GM18498 (cell line): ENCODE measurements around the gene JAZF1.

Experiments
- ATAC-seq: cut with Tn5 transposase; IDR thresholded peaks from one replicate; pipeline ENCODE4 v1.9.1; 2021; ENCODE audit warnings: mild to moderate bottlenecking, moderate library complexity; ENCODE audit not compliant: unreplicated experiment

The JAZF1 gene

GRCh38 chr7:27991006-27991528 lies 189.5 kb downstream of the JAZF1 start:
- ATAC-seq: no peak

GRCh38 chr7:27976531-27976930 lies 204.1 kb downstream of the JAZF1 start:
- no peak for ATAC-seq

DNA sequence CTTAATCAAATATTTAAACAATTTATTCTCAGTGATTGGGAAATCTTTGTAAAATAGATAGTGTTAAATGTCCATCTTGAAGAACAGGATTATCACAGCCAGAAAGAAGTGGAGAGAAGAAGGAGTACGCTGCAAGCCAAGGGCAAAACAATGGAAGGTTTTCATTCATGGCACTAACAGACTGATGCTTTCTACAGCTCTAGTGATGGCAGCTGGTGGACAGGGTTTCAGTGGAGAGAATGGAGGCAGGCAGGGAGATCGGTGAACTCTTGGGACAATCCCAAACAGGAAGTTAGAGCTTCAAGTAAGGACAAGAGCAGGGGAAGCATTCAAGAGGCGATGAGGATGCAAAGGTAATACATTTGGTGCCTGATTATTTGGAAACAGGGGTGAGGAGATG lies 207.0 kb downstream of the JAZF1 start:
- ATAC-seq: no peak

- no peak for ATAC-seq
These were observed 208.3 kb downstream of the JAZF1 start for GRCh38 chr7:27972276-27972675.

DNA sequence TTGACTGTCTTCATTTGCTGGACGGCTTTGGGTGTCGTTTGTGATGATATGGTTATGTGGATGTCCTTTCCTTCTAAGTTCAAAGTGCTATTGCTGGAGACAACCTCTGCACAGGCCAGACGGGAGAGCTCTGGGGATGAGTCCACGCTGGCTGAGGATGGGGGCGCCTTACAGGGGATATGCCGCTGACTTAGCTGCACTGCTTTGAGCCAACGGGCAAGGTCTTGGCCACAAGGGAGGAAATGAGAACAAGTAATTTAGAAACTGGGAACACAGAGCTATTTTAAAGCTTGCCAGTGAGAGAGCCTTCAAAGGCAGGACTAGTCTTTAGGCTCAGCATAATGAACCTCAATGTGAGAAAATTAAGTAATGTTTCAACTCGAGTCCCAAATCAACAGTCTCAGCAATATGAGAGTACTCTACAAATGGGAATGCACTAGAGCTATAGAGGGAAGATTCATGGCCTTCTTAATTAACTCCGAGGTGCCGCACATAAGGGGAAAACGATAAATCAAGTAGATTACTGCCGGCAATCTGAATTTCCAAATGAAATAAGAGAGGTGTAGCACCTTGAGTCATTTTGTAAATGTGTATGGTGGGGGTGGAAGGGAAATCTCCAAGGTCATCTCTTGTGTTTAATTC lies 209.3 kb downstream of the JAZF1 start:
- no peak for ATAC-seq

GRCh38 chr7:27970350-27970749 lies 210.2 kb downstream of the JAZF1 start:
- ATAC-seq: no peak

GRCh38 chr7:27969346-27969745 lies 211.2 kb downstream of the JAZF1 start:
- ATAC-seq: no peak

DNA sequence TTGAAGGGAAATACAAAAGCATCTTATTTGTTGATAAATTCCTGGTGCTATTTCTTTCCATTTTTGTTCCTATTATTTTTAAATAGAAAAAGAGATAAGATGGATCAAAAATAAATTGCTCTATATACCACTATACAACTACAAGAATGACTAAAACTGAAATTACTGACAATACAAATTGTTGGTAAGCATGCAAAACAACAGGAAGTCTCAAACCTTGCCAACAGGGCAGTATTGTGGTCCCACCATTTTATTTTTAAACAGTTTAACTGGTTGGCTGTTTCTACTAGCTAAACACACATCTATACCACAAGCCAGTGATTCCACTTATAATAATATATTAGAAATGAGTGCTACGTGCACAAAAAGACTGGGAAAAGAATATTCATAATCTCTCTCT lies 213.0 kb downstream of the JAZF1 start:
- ATAC-seq: no peak

GRCh38 chr7:27966219-27966780 lies 214.3 kb downstream of the JAZF1 start:
- ATAC-seq: no peak

DNA sequence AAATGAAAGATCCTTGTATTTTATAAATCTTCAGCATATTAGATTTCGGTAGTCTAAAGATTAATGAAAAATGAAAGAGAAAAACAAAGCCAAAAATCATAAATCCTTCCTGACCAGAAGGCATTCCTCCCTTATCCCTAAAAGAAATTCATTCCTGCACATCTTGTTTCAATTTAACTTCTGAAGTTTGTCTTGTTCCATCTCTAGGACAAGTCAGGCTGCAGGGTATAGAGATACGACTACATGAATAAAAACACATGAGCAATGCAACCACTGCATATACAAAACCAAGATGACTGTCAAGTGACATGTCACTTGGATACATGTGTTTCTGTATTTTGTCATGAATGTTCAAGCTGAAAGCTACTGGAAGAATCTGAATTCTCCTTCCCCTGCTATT lies 214.9 kb downstream of the JAZF1 start:
- ATAC-seq: no peak

DNA sequence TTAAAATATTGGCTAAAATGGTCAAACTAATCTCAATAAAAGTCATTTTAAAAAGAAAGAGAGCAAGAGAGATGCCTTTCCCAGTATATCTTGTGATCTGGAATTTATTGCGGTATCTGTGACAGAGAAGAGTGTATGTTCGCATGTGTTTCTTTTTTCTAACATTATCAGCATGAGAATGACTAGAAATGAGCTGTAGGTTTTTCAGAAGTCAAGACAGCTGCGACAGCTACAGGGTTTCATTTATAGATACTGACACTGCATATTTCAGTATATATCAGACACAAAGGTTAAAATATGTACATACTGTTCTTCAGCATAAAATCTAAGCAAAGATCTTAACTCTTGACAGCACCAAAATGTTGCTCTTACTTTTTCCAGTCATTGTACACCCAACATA lies 215.8 kb downstream of the JAZF1 start:
- no peak for ATAC-seq

- ATAC-seq: no peak
These were observed 217.5 kb downstream of the JAZF1 start for GRCh38 chr7:27963056-27963455.

GRCh38 chr7:27962273-27962672 lies 218.3 kb downstream of the JAZF1 start:
- ATAC-seq: no peak

GRCh38 chr7:27961255-27961654 lies 219.3 kb downstream of the JAZF1 start:
- ATAC-seq: no peak

- no peak for ATAC-seq
These were observed 220.2 kb downstream of the JAZF1 start for GRCh38 chr7:27960415-27960814.

DNA sequence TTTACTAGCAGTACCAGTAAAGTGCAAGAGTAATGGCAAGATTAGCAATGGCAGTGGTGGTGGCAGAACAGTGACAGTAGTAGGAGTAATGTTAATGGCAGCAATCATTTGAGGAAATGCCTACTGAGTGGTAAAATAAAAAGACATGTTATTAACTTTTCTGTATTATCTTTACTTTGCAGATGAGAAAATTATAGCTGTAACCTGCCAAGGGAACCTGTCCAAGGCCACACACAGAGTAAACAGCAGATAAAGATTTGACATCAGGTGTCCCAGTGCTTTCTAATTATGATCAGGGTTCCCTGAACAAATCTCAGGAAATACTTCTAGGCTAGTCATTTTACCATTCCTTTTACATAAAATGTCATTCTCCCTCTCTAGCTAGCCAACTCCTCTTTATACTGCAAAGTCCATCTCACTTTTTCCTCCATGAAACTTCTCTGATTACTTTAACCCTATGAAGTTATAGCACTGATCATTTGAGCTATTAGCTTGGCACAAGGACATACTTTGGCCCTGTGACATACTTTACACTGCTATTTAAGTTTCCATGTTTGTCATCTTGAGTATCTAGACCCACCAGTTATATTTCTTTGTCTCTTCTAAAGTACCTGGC lies 221.6 kb downstream of the JAZF1 start:
- no peak for ATAC-seq

- no peak for ATAC-seq
These were observed 225.0 kb downstream of the JAZF1 start for GRCh38 chr7:27955596-27955995.

DNA sequence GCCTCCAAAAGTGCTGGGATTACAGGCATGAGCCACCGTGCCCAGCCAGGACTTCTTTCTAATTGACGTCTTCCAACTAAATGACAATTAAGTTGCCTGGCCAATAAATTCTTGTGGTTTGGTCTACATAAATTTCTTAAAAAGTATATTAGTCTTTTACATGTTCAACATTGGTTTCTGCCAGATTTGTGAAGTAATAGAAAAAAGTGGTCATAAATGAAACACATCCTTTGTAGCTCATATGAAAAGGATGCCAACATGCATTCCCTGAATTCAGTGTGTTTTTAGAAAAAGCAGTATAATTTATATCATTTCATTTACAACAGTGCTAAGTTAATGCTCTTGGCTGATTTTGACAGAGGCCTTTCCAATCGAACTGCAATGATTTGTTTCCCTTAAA lies 225.6 kb downstream of the JAZF1 start:
- no peak for ATAC-seq

- no peak for ATAC-seq
These were observed 226.8 kb downstream of the JAZF1 start for GRCh38 chr7:27953777-27954176.

DNA sequence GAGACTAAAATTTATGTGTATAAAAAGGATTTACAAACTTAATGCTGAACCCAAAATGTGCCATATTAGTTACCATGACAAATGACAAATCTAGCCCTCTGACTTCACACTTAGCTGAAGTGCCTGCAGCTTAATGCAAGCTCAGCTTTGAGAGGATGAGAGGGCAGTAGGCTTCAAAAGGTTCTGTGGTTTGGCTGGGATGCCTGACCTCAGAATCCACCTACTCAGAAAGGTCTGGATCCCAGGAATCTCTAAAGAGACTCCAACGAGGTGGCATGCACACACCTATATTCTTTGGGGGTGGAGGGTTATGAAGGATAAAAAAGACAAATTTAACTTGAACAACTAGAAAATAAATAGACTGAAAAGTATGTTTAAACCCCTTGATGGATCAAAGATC lies 227.2 kb downstream of the JAZF1 start:
- ATAC-seq: no peak

GRCh38 chr7:27952456-27953285 lies 227.9 kb downstream of the JAZF1 start:
- no peak for ATAC-seq

DNA sequence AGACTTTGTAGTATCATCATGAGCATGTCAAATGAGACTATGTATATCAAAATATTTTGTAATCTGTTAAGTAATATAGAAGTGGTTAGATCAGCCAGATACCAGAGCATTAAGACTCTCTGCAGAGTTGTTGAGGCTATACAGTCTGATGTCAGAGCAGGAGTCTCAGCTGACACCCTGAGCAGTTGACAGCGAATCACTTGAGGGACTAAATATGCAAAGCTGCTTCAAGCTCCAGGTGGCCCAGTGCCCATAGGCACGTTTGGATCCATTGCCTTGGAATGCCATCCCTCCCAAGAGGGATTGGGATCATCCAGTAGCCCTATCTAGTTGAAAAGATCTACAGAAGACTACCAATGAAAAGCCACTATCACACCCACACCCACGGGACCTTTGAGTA lies 230.5 kb downstream of the JAZF1 start:
- ATAC-seq: no peak
